ENCODE measurements around the gene AATK. TPM values are rescaled to one million over a fixed set of nuclear protein-coding genes. Genes with fewer than 3 reads are reported as not detected.

Gene AATK
- total RNA-seq, 1 experiment from 2014 or later = 4.4 TPM

DNA sequence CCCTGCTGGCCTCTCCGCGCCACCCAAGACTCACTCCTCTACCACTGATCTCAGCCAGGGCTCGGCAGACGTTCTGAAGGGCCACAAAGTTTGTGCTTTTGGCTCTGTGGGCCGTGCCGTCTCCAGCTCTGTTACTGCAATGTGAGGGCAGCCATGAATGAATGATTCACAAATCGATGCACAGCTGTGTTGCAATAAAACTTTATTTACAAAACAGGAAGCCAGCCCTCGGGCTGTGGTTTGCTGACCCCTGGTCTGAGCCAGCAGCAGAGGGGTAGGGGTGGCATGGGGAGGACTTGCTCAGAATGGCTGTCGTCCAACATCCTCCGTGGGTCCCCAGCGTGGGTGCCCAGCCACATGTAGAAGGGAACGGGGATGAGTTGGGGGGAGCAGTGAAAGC, 63.7 kb downstream of the AATK start:
- CTCF ChIA-PET = interaction anchor here (1.0 to 1.6 kb wide), 4 partner anchors 24 to 675 kb away, joined by 3 to 11 read pairs (median 6); no protein-coding TSS in a partner anchor
- BruUV-seq (replicated peaks) = no TSS peak
- Histone ChIP-seq H4K20me1 (ENCODE audit: insufficient read depth) (no peaks in the 10 kb centered on the region), H3K9me2 (ENCODE audit: insufficient read depth) (no peaks in the 10 kb centered on the region), H2AFZ (ENCODE audit: low read depth, low read length, poor library complexity, severe bottlenecking) (no peak overlapping the region), H3K4me2 (ENCODE audit: low read length) (no peak overlapping the region), H3K4me3 (replicated peaks in 1 of 2; ENCODE audit: low read depth in 1 of 2, low read length in 2 of 2) (no peak overlapping the region), H3K4me1 (ENCODE audit: control insufficient read depth in 1 of 2, insufficient read depth in 2 of 2, low read length in 2 of 2) (peaks cover 21 to 34% of the 10 kb centered on the region in 2 experiments), H3K9ac (ENCODE audit: low read length) (no peak overlapping the region), H3K9me3 (ENCODE audit: control insufficient read depth in 1 of 2, insufficient read depth in 1 of 2, low read depth in 1 of 2, low read length in 2 of 2) (no peaks in the 10 kb centered on the region), H3K36me3 (ENCODE audit: control insufficient read depth in 1 of 2, insufficient read depth in 2 of 2, low read length in 2 of 2) (peaks cover 16 to 49% of the 10 kb centered on the region in 2 experiments; a peak in 3 of 4 replicates), H3K27me3 (ENCODE audit: insufficient read depth, low read length) (no peaks in the 10 kb centered on the region), H3K79me2 (ENCODE audit: insufficient read depth, low read length) (0 out of 2 replicates have a peak, but pooled peaks cover 3% of the 10 kb centered on the region), H3K27ac (ENCODE audit: low read depth, low read length) (no peak overlapping the region; the same call in 1 of the 2 replicates)
- TF ChIP-seq ZFX (IDR thresholded peaks at IDR 0.05) (no peak), RAD21 (IDR thresholded peaks at IDR 0.05; ENCODE audit: low read depth) (no peak), FOSL1 (IDR thresholded peaks at IDR 0.05; ENCODE audit: low read depth) (no peak), POLR2A (IDR thresholded peaks at IDR 0.05; ENCODE audit: borderline replicate concordance, extremely low read depth, insufficient read depth, insufficient read length) (no peak), SRF (IDR thresholded peaks at IDR 0.05; ENCODE audit: low read depth) (no peak)
- TF ChIP-seq, protein P1, sequence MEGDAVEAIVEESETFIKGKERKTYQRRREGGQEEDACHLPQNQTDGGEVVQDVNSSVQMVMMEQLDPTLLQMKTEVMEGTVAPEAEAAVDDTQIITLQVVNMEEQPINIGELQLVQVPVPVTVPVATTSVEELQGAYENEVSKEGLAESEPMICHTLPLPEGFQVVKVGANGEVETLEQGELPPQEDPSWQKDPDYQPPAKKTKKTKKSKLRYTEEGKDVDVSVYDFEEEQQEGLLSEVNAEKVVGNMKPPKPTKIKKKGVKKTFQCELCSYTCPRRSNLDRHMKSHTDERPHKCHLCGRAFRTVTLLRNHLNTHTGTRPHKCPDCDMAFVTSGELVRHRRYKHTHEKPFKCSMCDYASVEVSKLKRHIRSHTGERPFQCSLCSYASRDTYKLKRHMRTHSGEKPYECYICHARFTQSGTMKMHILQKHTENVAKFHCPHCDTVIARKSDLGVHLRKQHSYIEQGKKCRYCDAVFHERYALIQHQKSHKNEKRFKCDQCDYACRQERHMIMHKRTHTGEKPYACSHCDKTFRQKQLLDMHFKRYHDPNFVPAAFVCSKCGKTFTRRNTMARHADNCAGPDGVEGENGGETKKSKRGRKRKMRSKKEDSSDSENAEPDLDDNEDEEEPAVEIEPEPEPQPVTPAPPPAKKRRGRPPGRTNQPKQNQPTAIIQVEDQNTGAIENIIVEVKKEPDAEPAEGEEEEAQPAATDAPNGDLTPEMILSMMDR (IDR thresholded peaks at IDR 0.05 in 2 of 3, conservative IDR thresholded peaks at IDR 0.05 in 1 of 3; ENCODE audit: borderline replicate concordance in 1 of 3, insufficient read depth in 1 of 3, low read depth in 2 of 3, low read length in 2 of 3) = no peak
- no peak for DNase-seq (ENCODE audit: low read depth, low spot score)
- POLR2A ChIA-PET = no interaction called here
- intact Hi-C loops (cut with micrococcal nuclease) = no loop called here
- RAD21 ChIA-PET (ENCODE audit: low non-redundant PET in 1 of 2, low total read pairs in 2 of 2, uncharacterized antibody in 2 of 2, unreplicated experiment in 2 of 2) = interaction anchor here in 1 of 2 experiments (0.9 to 1.3 kb wide), 3 partner anchors 53 to 113 kb away, joined by 3 read pairs; no protein-coding TSS in a partner anchor
- no peak for ATAC-seq

Measured in HCT116 (cell line).